ENCODE data around the gene NOP10.

- TF ChIP-seq, protein P1, sequence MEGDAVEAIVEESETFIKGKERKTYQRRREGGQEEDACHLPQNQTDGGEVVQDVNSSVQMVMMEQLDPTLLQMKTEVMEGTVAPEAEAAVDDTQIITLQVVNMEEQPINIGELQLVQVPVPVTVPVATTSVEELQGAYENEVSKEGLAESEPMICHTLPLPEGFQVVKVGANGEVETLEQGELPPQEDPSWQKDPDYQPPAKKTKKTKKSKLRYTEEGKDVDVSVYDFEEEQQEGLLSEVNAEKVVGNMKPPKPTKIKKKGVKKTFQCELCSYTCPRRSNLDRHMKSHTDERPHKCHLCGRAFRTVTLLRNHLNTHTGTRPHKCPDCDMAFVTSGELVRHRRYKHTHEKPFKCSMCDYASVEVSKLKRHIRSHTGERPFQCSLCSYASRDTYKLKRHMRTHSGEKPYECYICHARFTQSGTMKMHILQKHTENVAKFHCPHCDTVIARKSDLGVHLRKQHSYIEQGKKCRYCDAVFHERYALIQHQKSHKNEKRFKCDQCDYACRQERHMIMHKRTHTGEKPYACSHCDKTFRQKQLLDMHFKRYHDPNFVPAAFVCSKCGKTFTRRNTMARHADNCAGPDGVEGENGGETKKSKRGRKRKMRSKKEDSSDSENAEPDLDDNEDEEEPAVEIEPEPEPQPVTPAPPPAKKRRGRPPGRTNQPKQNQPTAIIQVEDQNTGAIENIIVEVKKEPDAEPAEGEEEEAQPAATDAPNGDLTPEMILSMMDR (IDR thresholded peaks at IDR 0.05 in 4 of 5, conservative IDR thresholded peaks at IDR 0.05 in 1 of 5) = no peak
- TF ChIP-seq POLR2A (IDR thresholded peaks at IDR 0.05) = no peak
Measured at GRCh38 chr15:34325368-34325767, 17.6 kb downstream of the NOP10 start.

Data from gastrocnemius medialis (tissue), 4 donors.